HepG2 (cell line): Measurements from ENCODE around the gene CPNE5. TPM values are rescaled to one million over a fixed set of nuclear protein-coding genes. Genes with fewer than 3 reads are reported as not detected.

Experiments used
- ATAC-seq: fragments of 200-7000 bp; cut with Tn5 transposase; 3 replicates; pipeline ENCODE4 v1.9.1; 2020; ENCODE audit warnings: mild to moderate bottlenecking, moderate library complexity
- BruUV-seq: library from RNA; stranded (reverse); fragments of 400-500 nt; replicated peaks from 2 replicates; lab custom pipeline; 2021; lab: Mats Ljungman, UMichigan
- CTCF ChIA-PET: fragments of 300-600 bp; formaldehyde crosslinking; extraction: SDS; loops from one replicate; lab custom pipeline; 2021; ENCODE audit warnings: low total read pairs, inconsistent platforms, low intra/inter-chr PET ratio; lab: Yijun Ruan, JAX
- POLR2A ChIA-PET: fragments of 350-600 bp; sonication (Branson Sonifier 250); formaldehyde crosslinking; loops from one replicate; lab custom pipeline; 2020; ENCODE audit warnings: antibody characterized with exemption, inconsistent platforms; lab: Yijun Ruan, JAX
- DNase-seq: peaks from one replicate; pipeline ENCODE4 v3.0.0-alpha.2; 2015; ENCODE audit warnings: low spot score
- FAIRE-seq: peaks from 3 replicates; lab custom pipeline; 2011; peaks lifted over from hg19 to GRCh38; lab: Jason Lieb, UNC
- H2AFZ ChIP-seq: one replicate; pipeline ENCODE4 v1.6.1; 2011; ENCODE audit warnings: low read length, inconsistent platforms
- H3K27ac ChIP-seq: fragments of 300-600 bp; 3 replicates; pipeline ENCODE4 v1.8.0; 2011; ENCODE audit warnings: mixed run types, mild to moderate bottlenecking, mixed read lengths, low read length, inconsistent platforms; ENCODE audit not compliant: insufficient read depth; ENCODE audit errors: extremely low read length
- H3K27me3 ChIP-seq, 2 experiments: fragments of 200-600 bp in 1 of 2; 2 replicates in 1 of 2; 3 replicates in 1 of 2; pipeline versions ENCODE4 v1.6.0 to v1.8.0; 2011; ENCODE audit warnings: low read length in 2 of 2, mild to moderate bottlenecking in 2 of 2, moderate library complexity in 2 of 2, inconsistent platforms in 1 of 2; ENCODE audit not compliant: insufficient read depth in 2 of 2, control insufficient read depth in 1 of 2
- H3K36me3 ChIP-seq, 2 experiments: fragments of 200-600 bp in 1 of 2; replicated peaks in 1 of 2; 2 replicates in 1 of 2; 3 replicates in 1 of 2; pipeline versions ENCODE4 v1.5.1 to v1.8.0; 2011; ENCODE audit warnings: low read length in 2 of 2, inconsistent platforms in 1 of 2; ENCODE audit not compliant: insufficient read depth in 2 of 2, control insufficient read depth in 1 of 2
- H3K4me1 ChIP-seq: 2 replicates; pipeline ENCODE4 v1.5.1; 2012; ENCODE audit warnings: low read length, inconsistent platforms; ENCODE audit not compliant: insufficient read depth
- H3K4me2 ChIP-seq: 2 replicates; pipeline ENCODE4 v1.6.0; 2011; ENCODE audit warnings: low read depth, low read length, inconsistent platforms
- H3K4me3 ChIP-seq, 3 experiments: fragments of 200-600 bp in 1 of 3; sonication (generic), shearing (Covaris generic) in 1 of 3; replicated peaks in 1 of 3; 2 replicates each; pipeline ENCODE4 v1.5.1; 2011 to 2016; ENCODE audit warnings: low read length in 3 of 3, inconsistent platforms in 2 of 3, low read depth in 2 of 3, mild to moderate bottlenecking in 2 of 3, control low read depth in 1 of 3, mixed read lengths in 1 of 3; ENCODE audit not compliant: insufficient read depth in 1 of 3
- H3K79me2 ChIP-seq: one replicate; pipeline ENCODE4 v1.6.1; 2011; ENCODE audit warnings: low read length, inconsistent platforms; ENCODE audit not compliant: insufficient read depth
- H3K9ac ChIP-seq: 2 replicates; pipeline ENCODE4 v1.6.0; 2011; ENCODE audit warnings: mild to moderate bottlenecking, low read depth, low read length, inconsistent platforms; ENCODE audit not compliant: insufficient read depth
- H3K9me3 ChIP-seq: 2 replicates; pipeline ENCODE4 v1.5.1; 2012; ENCODE audit warnings: mild to moderate bottlenecking, low read length
- H4K20me1 ChIP-seq: 2 replicates; pipeline ENCODE4 v1.6.0; 2011; ENCODE audit warnings: inconsistent platforms, mild to moderate bottlenecking, low read length, moderate library complexity; ENCODE audit not compliant: insufficient read depth
- CHCHD3 ChIP-seq: sonication (generic); formaldehyde crosslinking; IDR thresholded peaks from 2 replicates; pipeline ENCODE4 v1.8.0; 2022; ENCODE audit warnings: mild to moderate bottlenecking, missing genetic modification reagents, moderate library complexity
- CSRNP1 ChIP-seq: sonication (generic); formaldehyde crosslinking; IDR thresholded peaks from 2 replicates; pipeline ENCODE4 v1.8.1; 2023; ENCODE audit warnings: mild to moderate bottlenecking, missing genetic modification reagents
- ERF ChIP-seq: IDR thresholded peaks from 2 replicates; pipeline ENCODE4 v1.6.1; 2018; ENCODE audit warnings: missing biosample characterization, missing genetic modification reagents
- IRF1 ChIP-seq: sonication (generic); formaldehyde crosslinking; IDR thresholded peaks from 2 replicates; pipeline ENCODE4 v1.4.0; 2020; ENCODE audit warnings: low read depth, mild to moderate bottlenecking, missing genetic modification reagents
- MZF1 ChIP-seq: sonication (generic); formaldehyde crosslinking; IDR thresholded peaks from 2 replicates; pipeline ENCODE4 v1.8.1; 2023; ENCODE audit warnings: mild to moderate bottlenecking, missing genetic modification reagents, borderline replicate concordance
- PCBP2 ChIP-seq: fragments of 200-400 bp; formaldehyde crosslinking; optimal IDR thresholded peaks from 2 replicates; pipeline ENCODE3; 2018; ENCODE audit warnings: low read length, low read depth; ENCODE audit not compliant: poor library complexity, severe bottlenecking
- TFDP1 ChIP-seq: IDR thresholded peaks from 2 replicates; pipeline ENCODE4 v1.6.1; 2016; ENCODE audit warnings: missing compliant biosample characterization, missing genetic modification reagents, borderline replicate concordance
- ZNF160 ChIP-seq: sonication (generic); formaldehyde crosslinking; IDR thresholded peaks from 2 replicates; pipeline ENCODE4 v1.8.0; 2022; ENCODE audit warnings: mild to moderate bottlenecking, inconsistent platforms, missing genetic modification reagents
- ZNF577 ChIP-seq: sonication (generic); formaldehyde crosslinking; IDR thresholded peaks from 2 replicates; pipeline ENCODE4 v1.4.0; 2020; ENCODE audit warnings: mild to moderate bottlenecking, low read depth, missing genetic modification reagents, borderline replicate concordance
- WGBS: methylation state at CpG from one replicate; pipeline ENCODE4 v1.1.6; 2017; ENCODE audit warnings: low lambda C conversion rate; 5-methylcytosine and 5-hydroxymethylcytosine counted together
- in situ Hi-C: cut with HindIII; loops from 2 replicates; pipeline ENCODE4 v1.10.0; 2017; ENCODE audit warnings: low pct_unique_long_range_greater_than_20kb; ENCODE audit not compliant: extremely low pct_ligation_motif_present
- intact Hi-C: fragments of 100-400 bp; cut with micrococcal nuclease; formaldehyde crosslinking; loops from one replicate; pipeline ENCODE4 v1.10.0; 2022; ENCODE audit not compliant: unreplicated experiment
- polyA plus RNA-seq, 8 experiments: library from polyadenylated mRNA; depleted of rRNA in 3 of 8; stranded (reverse) in 7 of 8; unstranded in 1 of 8; fragments of >200 nt; fragmentation: Illumina TruSeq in 4 of 8; extraction: Trizol in 4 of 8; gene quantifications; 2 replicates each; pipeline versions ENCODE4 v1.2.1 to v1.2.3, GENCODE V29; 2011 to 2016; ENCODE audit warnings: low read depth in 4 of 8, missing spikeins in 1 of 8, mixed read lengths in 1 of 8; ENCODE audit not compliant: insufficient read depth in 1 of 8
- total RNA-seq, 5 experiments: library from RNA; depleted of rRNA; stranded (reverse); fragments of >200 nt; fragmentation: Illumina TruSeq; extraction: Trizol; gene quantifications; 2 replicates each; pipeline ENCODE4 v1.2.3, GENCODE V29; 2016; ENCODE audit warnings: low read depth in 1 of 5

CPNE5 gene
- total and polyA plus RNA-seq, 2 of the 13 experiments (the other 11 are each of a cell fraction or from before 2014, with no cell fraction given), result 0.16 TPM; not detected in 1

GRCh38 chr6:36751833-36752186 lies 87.4 kb downstream of the CPNE5 start:
- intact Hi-C loops, result no loop called here
- CTCF ChIA-PET, result no interaction called here
- Histone ChIP-seq H3K27me3 (peaks cover 2 to 63% of the 10 kb centered on the region in 2 experiments; a peak in 4 of 5 replicates), H3K4me1 (peaks cover 10% of the 10 kb centered on the region; the same call in 1 of the 2 replicates), H3K27ac (no peak overlapping the region), H3K36me3 (no peaks in the 10 kb centered on the region), H3K79me2 (no peaks in the 10 kb centered on the region), H3K4me3 (no peak overlapping the region), H3K9me3 (no peaks in the 10 kb centered on the region), H3K9ac (no peak overlapping the region), H3K4me2 (no peak overlapping the region), H4K20me1 (no peaks in the 10 kb centered on the region; the same call in 1 of the 2 replicates), H2AFZ (no peak overlapping the region)
- no TSS peak for BruUV-seq
- 0% methylated on average over 1 of the region's 1 CpG for WGBS
- FAIRE-seq (no peak), ATAC-seq (no peak), DNase-seq (no peak)
- in situ Hi-C loops, result no loop called here
- POLR2A ChIA-PET, result no interaction called here
- TF ChIP-seq IRF1 (CRISPR knock-in tag) (no peak), ERF (CRISPR knock-in tag) (no peak)

- Histone ChIP-seq H3K4me3 (no peak overlapping the region), H3K27ac (no peak overlapping the region), H3K79me2 (no peaks in the 10 kb centered on the region), H2AFZ (no peak overlapping the region), H3K36me3 (no peaks in the 10 kb centered on the region), H3K9ac (no peak overlapping the region), H3K4me2 (no peak overlapping the region), H4K20me1 (no peaks in the 10 kb centered on the region; the same call in 1 of the 2 replicates), H3K27me3 (peaks cover 2 to 63% of the 10 kb centered on the region in 2 experiments; a peak in 3 of 5 replicates), H3K4me1 (peaks cover 7% of the 10 kb centered on the region; the same call in 1 of the 2 replicates), H3K9me3 (no peaks in the 10 kb centered on the region)
- FAIRE-seq, result no peak
- 14% methylated on average over 3 of the region's 3 CpGs for WGBS
- no TSS peak for BruUV-seq
- ATAC-seq, result no peak
- DNase-seq, result no peak
- CTCF ChIA-PET, result no interaction called here
- POLR2A ChIA-PET, result no interaction called here
- intact Hi-C loops (no loop called here), in situ Hi-C loops (no loop called here)
- TF ChIP-seq CHCHD3 (CRISPR knock-in tag), result no peak
- no peak for TF ChIP-seq MZF1 (CRISPR knock-in tag)
- TF ChIP-seq ZNF160 (CRISPR knock-in tag), result no peak
- TF ChIP-seq ZNF577 (CRISPR knock-in tag), result no peak
- no peak for TF ChIP-seq PCBP2
- TF ChIP-seq TFDP1 (CRISPR knock-in tag), result no peak
- no peak for TF ChIP-seq CSRNP1 (CRISPR knock-in tag)
These were observed 88.2 kb downstream of the CPNE5 start for GRCh38 chr6:36751091-36751490.
